Measurements from ENCODE around the gene KY.

Gene KY

GRCh38 chr3:134675726-134676256 is 25.0 kb upstream of the KY start:
- Histone ChIP-seq H3K4me1 (no peaks in the 10 kb centered on the region), H3K27me3 (no peaks in the 10 kb centered on the region), H4K20me1 (no peaks in the 10 kb centered on the region), H3K4me3 (no peak overlapping the region), H3K9me3 (peaks cover 21% of the 10 kb centered on the region), H3K36me3 (no peaks in the 10 kb centered on the region), H3K4me2 (no peak overlapping the region), H3K9ac (no peak overlapping the region), H3K27ac (no peak overlapping the region)
- TF ChIP-seq Cebpa-rat (IDR thresholded peaks at IDR 0.05), result no peak

GRCh38 chr3:134672571-134672970 is 21.7 kb upstream of the KY start:
- no peaks in the 10 kb centered on the region for H3K27me3 ChIP-seq
- H3K4me2 ChIP-seq, result no peak overlapping the region
- H3K4me1 ChIP-seq, result no peaks in the 10 kb centered on the region
- TF ChIP-seq Cebpa-rat (IDR thresholded peaks at IDR 0.05), result no peak
- H3K9ac ChIP-seq, result no peak overlapping the region
- H3K9me3 ChIP-seq, result peaks cover 21% of the 10 kb centered on the region
- no peaks in the 10 kb centered on the region for H3K36me3 ChIP-seq
- H3K27ac ChIP-seq, result no peak overlapping the region
- H3K4me3 ChIP-seq, result no peak overlapping the region
- no peaks in the 10 kb centered on the region for H4K20me1 ChIP-seq

GRCh38 chr3:134667956-134668355 is 17.1 kb upstream of the KY start:
- Histone ChIP-seq H3K36me3 (no peaks in the 10 kb centered on the region), H3K4me2 (no peak overlapping the region), H3K4me3 (no peak overlapping the region), H3K9me3 (peaks cover 5% of the 10 kb centered on the region), H4K20me1 (no peaks in the 10 kb centered on the region), H3K4me1 (peaks cover 7% of the 10 kb centered on the region), H3K27me3 (no peaks in the 10 kb centered on the region), H3K27ac (no peak overlapping the region), H3K9ac (no peak overlapping the region)
- TF ChIP-seq Cebpa-rat (IDR thresholded peaks at IDR 0.05), result no peak

- Histone ChIP-seq H3K4me2 (no peak overlapping the region), H3K36me3 (no peaks in the 10 kb centered on the region), H3K27ac (no peak overlapping the region), H3K4me1 (peaks cover 7% of the 10 kb centered on the region), H4K20me1 (no peaks in the 10 kb centered on the region), H3K4me3 (no peak overlapping the region), H3K9ac (no peak overlapping the region), H3K27me3 (no peaks in the 10 kb centered on the region), H3K9me3 (no peaks in the 10 kb centered on the region; the same call in 1 of the 2 replicates)
- TF ChIP-seq Cebpa-rat (IDR thresholded peaks at IDR 0.05), result no peak
These were observed 16.6 kb upstream of the KY start for GRCh38 chr3:134667406-134667805.

- peaks cover under 1% of the 10 kb centered on the region; the same call in 1 of the 2 replicates for H3K9me3 ChIP-seq
- H3K27ac ChIP-seq, result no peak overlapping the region
- TF ChIP-seq Cebpa-rat (IDR thresholded peaks at IDR 0.05), result no peak
- no peak overlapping the region for H3K4me2 ChIP-seq
- H3K9ac ChIP-seq, result no peak overlapping the region
- no peaks in the 10 kb centered on the region for H4K20me1 ChIP-seq
- H3K4me1 ChIP-seq, result peaks cover 7% of the 10 kb centered on the region
- no peaks in the 10 kb centered on the region for H3K36me3 ChIP-seq
- no peak overlapping the region for H3K4me3 ChIP-seq
- no peaks in the 10 kb centered on the region for H3K27me3 ChIP-seq
These were observed 16.1 kb upstream of the KY start for GRCh38 chr3:134666885-134667284.

GRCh38 chr3:134666466-134666865 is 15.6 kb upstream of the KY start:
- TF ChIP-seq Cebpa-rat (IDR thresholded peaks at IDR 0.05), result no peak

GRCh38 chr3:134666052-134666451 is 15.2 kb upstream of the KY start:
- Histone ChIP-seq H3K4me3 (no peak overlapping the region), H3K27ac (no peak overlapping the region), H3K4me2 (no peak overlapping the region), H3K4me1 (peaks cover 7% of the 10 kb centered on the region), H3K9ac (no peak overlapping the region), H3K36me3 (no peaks in the 10 kb centered on the region), H3K9me3 (peaks cover 6% of the 10 kb centered on the region; the same call in 1 of the 2 replicates), H3K27me3 (no peaks in the 10 kb centered on the region), H4K20me1 (no peaks in the 10 kb centered on the region)
- TF ChIP-seq Cebpa-rat (IDR thresholded peaks at IDR 0.05), result no peak

More at GRCh38 chr3:134666466-134666865, 15.6 kb upstream of the KY start:
- Histone ChIP-seq H3K9ac (no peak overlapping the region), H3K4me2 (no peak overlapping the region), H3K27me3 (no peaks in the 10 kb centered on the region), H3K36me3 (no peaks in the 10 kb centered on the region), H3K9me3 (peaks cover 4% of the 10 kb centered on the region; the same call in 1 of the 2 replicates), H3K4me1 (peaks cover 7% of the 10 kb centered on the region), H3K4me3 (no peak overlapping the region), H3K27ac (no peak overlapping the region), H4K20me1 (no peaks in the 10 kb centered on the region)

GRCh38 chr3:134665243-134665642 is 14.4 kb upstream of the KY start:
- H3K27me3 ChIP-seq, result no peaks in the 10 kb centered on the region
- H3K9ac ChIP-seq, result no peak overlapping the region
- no peak overlapping the region for H3K27ac ChIP-seq
- H3K4me1 ChIP-seq, result peaks cover 10% of the 10 kb centered on the region
- peaks cover 6% of the 10 kb centered on the region; the same call in 1 of the 2 replicates for H3K9me3 ChIP-seq
- H3K36me3 ChIP-seq, result no peaks in the 10 kb centered on the region
- no peaks in the 10 kb centered on the region for H4K20me1 ChIP-seq
- H3K4me3 ChIP-seq, result no peak overlapping the region
- no peak for TF ChIP-seq Cebpa-rat (IDR thresholded peaks at IDR 0.05)
- no peak overlapping the region for H3K4me2 ChIP-seq

- no peaks in the 10 kb centered on the region for H4K20me1 ChIP-seq
- H3K27ac ChIP-seq, result no peak overlapping the region
- H3K4me3 ChIP-seq, result no peak overlapping the region
- no peaks in the 10 kb centered on the region for H3K27me3 ChIP-seq
- no peak overlapping the region for H3K9ac ChIP-seq
- peaks cover 6% of the 10 kb centered on the region; the same call in 1 of the 2 replicates for H3K9me3 ChIP-seq
- TF ChIP-seq Cebpa-rat (IDR thresholded peaks at IDR 0.05), result no peak
- no peaks in the 10 kb centered on the region for H3K36me3 ChIP-seq
- H3K4me1 ChIP-seq, result peaks cover 24% of the 10 kb centered on the region
- H3K4me2 ChIP-seq, result peak overlapping the region; percentile 13; the same call in 1 of the 2 replicates
These were observed 13.1 kb upstream of the KY start for GRCh38 chr3:134663721-134664456.

GRCh38 chr3:134660046-134660441 is 9.2 kb upstream of the KY start:
- peak overlapping the region; percentile 56; the same call in 1 of the 2 replicates for H3K4me2 ChIP-seq

More at GRCh38 chr3:134660046-134660441, 9.2 kb upstream of the KY start:
- Histone ChIP-seq H3K27me3 (no peaks in the 10 kb centered on the region), H3K9ac (no peak overlapping the region), H3K9me3 (peaks cover 6% of the 10 kb centered on the region; the same call in 1 of the 2 replicates), H3K27ac (no peak overlapping the region), H3K36me3 (no peaks in the 10 kb centered on the region), H3K4me1 (peaks cover 25% of the 10 kb centered on the region), H3K4me3 (no peak overlapping the region), H4K20me1 (no peaks in the 10 kb centered on the region)
- no peak for TF ChIP-seq Cebpa-rat (IDR thresholded peaks at IDR 0.05)

Measured in BLaER1 (cell line).